IMR-90 (cell line): ENCODE measurements around the gene PRSS12. TPM values are rescaled to one million over a fixed set of nuclear protein-coding genes. Genes with fewer than 3 reads are reported as not detected.
A peak's percentile ranks its signal among the peaks of the same experiment; 100 is the strongest.

ENCODE experiments used
- ATAC-seq: fragments of 200-7000 bp; cut with Tn5 transposase; 2 replicates; pipeline ENCODE4 v1.9.1; 2020; ENCODE audit warnings: low read depth, mild to moderate bottlenecking, moderate library complexity
- BruUV-seq: library from RNA; stranded (reverse); fragments of 400-500 nt; replicated peaks from 2 replicates; lab custom pipeline; 2021; lab: Mats Ljungman, UMichigan
- CTCF ChIA-PET: fragments of 300-600 bp; formaldehyde crosslinking; extraction: SDS; loops from one replicate; lab custom pipeline; 2021; ENCODE audit warnings: antibody characterized with exemption; lab: Yijun Ruan, JAX
- POLR2A ChIA-PET: fragments of 300-600 bp; sonication (Branson Sonifier 250); formaldehyde crosslinking; loops from one replicate; lab custom pipeline; 2022; ENCODE audit warnings: antibody characterized with exemption; ENCODE audit not compliant: unreplicated experiment; lab: Charles Lee
- DNase-seq: peaks from one replicate; pipeline ENCODE4 v3.0.0; 2013
- H2AFZ ChIP-seq: replicated peaks from 2 replicates; pipeline ENCODE3; 2013; ENCODE audit warnings: low read length, mild to moderate bottlenecking; ENCODE audit not compliant: poor library complexity
- H2AK5ac ChIP-seq: 2 replicates; pipeline ENCODE4 v1.6.1; 2013; ENCODE audit warnings: low read depth, low read length, inconsistent platforms
- H2AK9ac ChIP-seq: replicated peaks from 2 replicates; pipeline ENCODE3; 2013; ENCODE audit warnings: mild to moderate bottlenecking, low read depth, low read length, moderate library complexity; ENCODE audit not compliant: poor library complexity
- H2BK120ac ChIP-seq: 2 replicates; pipeline ENCODE4 v1.6.1; 2013; ENCODE audit warnings: low read depth, low read length, inconsistent platforms
- H2BK15ac ChIP-seq: 3 replicates; pipeline ENCODE4 v1.6.1; 2013; ENCODE audit warnings: low read depth, low read length, inconsistent platforms
- H2BK20ac ChIP-seq: 2 replicates; pipeline ENCODE4 v1.6.1; 2013; ENCODE audit warnings: low read depth, mild to moderate bottlenecking, inconsistent platforms, low read length, moderate library complexity
- H2BK5ac ChIP-seq: 2 replicates; pipeline ENCODE4 v1.6.1; 2013; ENCODE audit warnings: mild to moderate bottlenecking, low read depth, low read length, inconsistent platforms; ENCODE audit not compliant: poor library complexity, severe bottlenecking
- H3K14ac ChIP-seq: replicated peaks from 2 replicates; pipeline ENCODE4 v1.6.1; 2013; ENCODE audit warnings: low read depth, low read length, inconsistent platforms
- H3K18ac ChIP-seq: 2 replicates; pipeline ENCODE4 v1.6.1; 2013; ENCODE audit warnings: low read depth, low read length, control low read depth
- H3K23ac ChIP-seq: 2 replicates; pipeline ENCODE4 v1.6.1; 2013; ENCODE audit warnings: low read depth, low read length, inconsistent platforms
- H3K27ac ChIP-seq: 2 replicates; pipeline ENCODE4 v1.5.1; 2013; ENCODE audit warnings: mild to moderate bottlenecking, control low read depth, low read length; ENCODE audit not compliant: insufficient read depth
- H3K27me3 ChIP-seq: 2 replicates; pipeline ENCODE4 v1.6.1; 2013; ENCODE audit warnings: low read length; ENCODE audit not compliant: control insufficient read depth, insufficient read depth
- H3K36me3 ChIP-seq: 2 replicates; pipeline ENCODE4 v1.6.1; 2013; ENCODE audit warnings: low read length, mixed read lengths; ENCODE audit not compliant: control insufficient read depth, insufficient read depth
- H3K4ac ChIP-seq: 2 replicates; pipeline ENCODE4 v1.6.1; 2013; ENCODE audit warnings: low read depth, low read length, inconsistent platforms
- H3K4me1 ChIP-seq: 2 replicates; pipeline ENCODE4 v1.6.1; 2013; ENCODE audit warnings: low read length, mixed read lengths; ENCODE audit not compliant: control insufficient read depth, insufficient read depth
- H3K4me2 ChIP-seq: 2 replicates; pipeline ENCODE4 v1.6.1; 2013; ENCODE audit warnings: low read depth, mild to moderate bottlenecking, control low read depth, low read length, moderate library complexity
- H3K4me3 ChIP-seq: 2 replicates; pipeline ENCODE4 v1.5.1; 2013; ENCODE audit warnings: low read depth, mild to moderate bottlenecking, control low read depth, low read length, moderate library complexity; ENCODE audit not compliant: insufficient read depth
- H3K56ac ChIP-seq: 2 replicates; pipeline ENCODE4 v1.6.1; 2013; ENCODE audit warnings: low read length, inconsistent platforms; ENCODE audit not compliant: insufficient read depth; ENCODE audit errors: extremely low read depth
- H3K79me1 ChIP-seq, 2 experiments: 2 replicates each; pipeline ENCODE4 v1.6.1; 2013; ENCODE audit warnings: low read length in 2 of 2, inconsistent platforms in 1 of 2, low read depth in 1 of 2
- H3K9ac ChIP-seq: 2 replicates; pipeline ENCODE4 v1.6.1; 2013; ENCODE audit warnings: low read depth, low read length, control low read depth
- H3K9me1 ChIP-seq: 2 replicates; pipeline ENCODE4 v1.6.1; 2013; ENCODE audit warnings: low read length, inconsistent platforms; ENCODE audit not compliant: insufficient read depth
- H3K9me3 ChIP-seq: 2 replicates; pipeline ENCODE4 v1.6.1; 2013; ENCODE audit warnings: low read length; ENCODE audit not compliant: control insufficient read depth, insufficient read depth
- H4K20me1 ChIP-seq: 2 replicates; pipeline ENCODE4 v1.6.1; 2013; ENCODE audit warnings: low read length, inconsistent platforms; ENCODE audit not compliant: insufficient read depth
- H4K5ac ChIP-seq: 2 replicates; pipeline ENCODE4 v1.6.1; 2013; ENCODE audit warnings: mild to moderate bottlenecking, low read depth, low read length, control low read depth
- H4K8ac ChIP-seq, 2 experiments: 2 replicates each; pipeline ENCODE4 v1.6.1; 2013; ENCODE audit warnings: low read depth in 2 of 2, low read length in 2 of 2, control low read depth in 1 of 2, inconsistent platforms in 1 of 2
- H4K91ac ChIP-seq: 2 replicates; pipeline ENCODE4 v1.6.1; 2013; ENCODE audit warnings: low read depth, low read length, inconsistent platforms; ENCODE audit not compliant: insufficient read depth
- FOS ChIP-seq: fragments of 150-350 bp; IDR thresholded peaks from 2 replicates; pipeline ENCODE4 v1.6.1; 2016; ENCODE audit warnings: low read depth, low read length
- WGBS, 2 experiments: methylation state at CpG; one replicate each; pipeline versions ENCODE4 v1.1.5 to v1.1.7; 2013; ENCODE audit warnings: missing lambda C conversion rate in 2 of 2; ENCODE audit not compliant: insufficient read length in 1 of 2; ENCODE audit errors: extremely low coverage in 2 of 2; 5-methylcytosine and 5-hydroxymethylcytosine counted together
- dilution Hi-C: fragments of 300-500 bp; cut with HindIII; formaldehyde crosslinking; loops from one replicate; pipeline ENCODE4 v1.14.3; 2018; ENCODE audit warnings: low sequenced_read_pairs; ENCODE audit not compliant: unreplicated experiment
- in situ Hi-C: fragments of 300-500 bp; cut with MboI; formaldehyde crosslinking; loops from 3 replicates; pipeline ENCODE4 v1.14.3; 2019; ENCODE audit warnings: low sequenced_read_pairs, inconsistent platforms, mixed read lengths
- intact Hi-C: fragments of 100-400 bp; cut with micrococcal nuclease; formaldehyde crosslinking; loops from 2 replicates; pipeline ENCODE4 v1.10.0; 2022
- polyA plus RNA-seq, 3 experiments: library from polyadenylated mRNA; depleted of rRNA; stranded (reverse); fragments of >200 nt; gene quantifications; 2 replicates each; pipeline ENCODE4 v1.2.3, GENCODE V29; 2012; ENCODE audit warnings: low replicate concordance in 1 of 3
- total RNA-seq: library from RNA; depleted of rRNA; stranded (reverse); fragments of >200 nt; gene quantifications from 2 replicates; pipeline ENCODE4 v1.2.3, GENCODE V29; 2012

The PRSS12 gene
- total and polyA plus RNA-seq, 2 of the 4 experiments (the other 2 are of a cell fraction), result 51.1 to 71.5 TPM

GRCh38 chr4:118340109-118340508 is 12.7 kb downstream of the PRSS12 start:
- peak overlapping the region; percentile 86; the same call in 1 of the 2 replicates for H2AK5ac ChIP-seq
- H2BK120ac ChIP-seq, result peak overlapping the region; percentile 79
- in situ Hi-C loops, result no loop called here
- no peak overlapping the region for H3K9ac ChIP-seq
- H4K8ac ChIP-seq, result peak overlapping the region; percentile 27 to 71; a peak in 3 of 4 replicates
- no peak for TF ChIP-seq FOS
- no CpG with 5 or more reads among the region's 2 CpGs for WGBS, 2 experiments
- peaks cover 13% of the 10 kb centered on the region for H3K9me1 ChIP-seq
- peak overlapping the region; percentile 86; the same call in 1 of the 2 replicates for H2BK20ac ChIP-seq
- peak overlapping the region; percentile 68 for H3K14ac ChIP-seq
- no peak overlapping the region for H2AK9ac ChIP-seq
- no peak overlapping the region for H3K56ac ChIP-seq
- dilution Hi-C loops, result no loop called here
- DNase-seq (no peak), ATAC-seq (no peak)
- peak overlapping the region; percentile 98 for H2BK5ac ChIP-seq
- CTCF ChIA-PET, result interaction anchor here (2.6 kb wide), 1 partner anchor 13 kb away, joined by 9 read pairs; the partner anchor contains the start of gene PRSS12
- no peak overlapping the region for H3K23ac ChIP-seq
- peak overlapping the region; percentile 34 for H4K5ac ChIP-seq
- peak overlapping the region; percentile 60; the same call in 2 of the 3 replicates for H2BK15ac ChIP-seq
- intact Hi-C loops, result loop anchor here (10.0 kb wide), 1 partner anchor 165 kb away; no protein-coding TSS in a partner anchor
- H3K4ac ChIP-seq, result peak overlapping the region; percentile 73; the same call in 1 of the 2 replicates
- no peaks in the 10 kb centered on the region for H4K20me1 ChIP-seq
- peaks cover 18% of the 10 kb centered on the region for H3K4me1 ChIP-seq
- peak overlapping the region; percentile 76 for H4K91ac ChIP-seq
- peak overlapping the region; percentile 95 for H3K18ac ChIP-seq
- H3K36me3 ChIP-seq, result 0 out of 2 replicates have a peak, but pooled peaks cover 2% of the 10 kb centered on the region
- no peaks in the 10 kb centered on the region for H3K9me3 ChIP-seq
- no peak overlapping the region for H2AFZ ChIP-seq
- H3K4me2 ChIP-seq, result peak overlapping the region; percentile 16; the same call in 1 of the 2 replicates
- no peak overlapping the region for H3K4me3 ChIP-seq
- BruUV-seq, result no TSS peak
- H3K27me3 ChIP-seq, result no peaks in the 10 kb centered on the region
- peak overlapping the region; percentile 89 for H3K27ac ChIP-seq
- peaks cover 30 to 39% of the 10 kb centered on the region in 2 experiments for H3K79me1 ChIP-seq
- POLR2A ChIA-PET, result no interaction called here
